ENCODE results near the gene ZNF253. TPM values are rescaled to one million over a fixed set of nuclear protein-coding genes. Genes with fewer than 3 reads are reported as not detected.
"Not testable (repeated sequence)": the region's sequence is repeated elsewhere in the genome, so short reads cannot be mapped to it uniquely, and the experiment has no call there.

ZNF253 gene
- 1 to 10 TPM; 3.0 to 9.0 TPM for total RNA-seq

DNA sequence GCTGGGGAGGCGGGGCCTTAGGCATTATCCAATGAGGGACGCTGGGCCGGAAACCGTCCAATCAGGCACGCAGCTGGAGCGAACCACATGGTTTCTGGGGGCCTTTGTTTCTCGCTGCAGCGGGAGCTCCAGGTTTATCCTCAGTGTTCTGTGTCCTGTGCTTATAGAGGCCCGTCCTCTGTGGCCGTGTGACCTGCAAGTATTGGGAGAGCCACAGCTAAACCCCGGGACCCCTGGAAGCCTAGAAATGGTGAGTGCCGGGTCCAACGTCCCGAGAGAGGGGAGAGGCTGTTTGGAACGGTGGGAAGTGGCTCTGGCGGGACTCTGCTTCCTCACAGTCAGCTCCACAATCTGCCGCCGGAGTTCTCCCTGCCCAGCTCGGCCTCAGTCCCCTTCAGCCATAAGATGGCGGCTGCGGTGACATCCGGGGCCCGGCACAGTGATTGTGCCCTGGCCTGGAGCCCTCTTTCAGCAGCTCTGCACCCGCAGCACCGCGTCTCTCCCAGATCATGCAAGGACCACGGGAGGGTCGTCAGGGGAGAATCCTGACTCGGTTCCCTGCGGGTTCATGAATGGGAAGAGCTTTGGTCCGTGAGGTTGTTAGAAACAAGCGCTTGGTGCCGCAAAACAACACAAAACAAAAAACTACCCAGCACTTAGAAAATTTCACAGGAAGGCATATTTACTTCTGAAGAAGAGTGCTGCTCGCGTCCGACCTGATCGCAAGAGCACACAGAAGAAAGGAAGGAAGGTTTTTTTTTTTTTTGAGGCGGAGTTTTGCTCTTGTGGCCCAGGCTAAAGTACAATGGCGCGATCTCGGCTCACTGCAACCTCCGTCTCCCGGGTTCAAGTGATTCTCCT lies at the start of gene ZNF253:
ZNF253 (plus strand) TSS at position 133 of the 861 bp plus-strand sequence; CDS start at position 248, 115 bp downstream.
- peak within 1 kb of the TSS; percentile 89 to 93 for H3K27ac ChIP-seq
- TF ChIP-seq, protein P1, sequence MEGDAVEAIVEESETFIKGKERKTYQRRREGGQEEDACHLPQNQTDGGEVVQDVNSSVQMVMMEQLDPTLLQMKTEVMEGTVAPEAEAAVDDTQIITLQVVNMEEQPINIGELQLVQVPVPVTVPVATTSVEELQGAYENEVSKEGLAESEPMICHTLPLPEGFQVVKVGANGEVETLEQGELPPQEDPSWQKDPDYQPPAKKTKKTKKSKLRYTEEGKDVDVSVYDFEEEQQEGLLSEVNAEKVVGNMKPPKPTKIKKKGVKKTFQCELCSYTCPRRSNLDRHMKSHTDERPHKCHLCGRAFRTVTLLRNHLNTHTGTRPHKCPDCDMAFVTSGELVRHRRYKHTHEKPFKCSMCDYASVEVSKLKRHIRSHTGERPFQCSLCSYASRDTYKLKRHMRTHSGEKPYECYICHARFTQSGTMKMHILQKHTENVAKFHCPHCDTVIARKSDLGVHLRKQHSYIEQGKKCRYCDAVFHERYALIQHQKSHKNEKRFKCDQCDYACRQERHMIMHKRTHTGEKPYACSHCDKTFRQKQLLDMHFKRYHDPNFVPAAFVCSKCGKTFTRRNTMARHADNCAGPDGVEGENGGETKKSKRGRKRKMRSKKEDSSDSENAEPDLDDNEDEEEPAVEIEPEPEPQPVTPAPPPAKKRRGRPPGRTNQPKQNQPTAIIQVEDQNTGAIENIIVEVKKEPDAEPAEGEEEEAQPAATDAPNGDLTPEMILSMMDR (IDR thresholded peaks at IDR 0.05): no peak
- H3K27me3 ChIP-seq (replicated peaks; ENCODE audit: insufficient read depth): no peaks in the 10 kb centered on the region
- no peaks in the 10 kb centered on the region for H3K9me3 ChIP-seq
- H3K4me1 ChIP-seq (ENCODE audit: control insufficient read depth in 1 of 2, low read depth in 2 of 2): peaks cover 20 to 23% of the 10 kb centered on the region in 2 donors
- peak; percentile 97 for ATAC-seq (ENCODE audit: insufficient number of reproducible peaks, low FRiP score, low read depth)
- peak within 1 kb of the TSS; percentile 71 for H3K4me3 ChIP-seq
- no peaks in the 10 kb centered on the region for H3K36me3 ChIP-seq
- DNase-seq (ENCODE audit: low spot score): peak; percentile 93

DNA sequence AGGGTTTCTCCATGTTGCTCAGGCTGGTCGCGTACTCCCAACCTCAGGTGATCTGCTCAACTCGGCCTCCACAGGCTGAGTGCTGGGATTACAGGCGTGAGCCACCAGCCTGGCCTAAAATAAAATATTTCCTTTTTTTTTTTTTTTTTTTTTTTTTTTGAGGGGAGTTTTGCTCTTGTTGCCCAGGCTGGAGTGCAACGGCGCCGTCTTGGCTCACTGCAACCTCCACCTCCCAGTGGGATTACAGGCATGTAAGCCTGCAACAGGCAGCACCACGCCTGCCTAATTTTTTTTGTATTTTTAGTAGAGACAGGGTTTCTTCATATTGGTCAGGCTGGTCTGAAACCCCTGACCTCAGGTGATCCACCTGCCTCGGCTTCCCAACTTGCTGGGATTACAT lies 49.0 kb upstream of the ZNF253 start:
- H3K4me1 ChIP-seq (ENCODE audit: control insufficient read depth in 1 of 2, low read depth in 2 of 2): peaks cover 22 to 30% of the 10 kb centered on the region in 2 donors
- peak overlapping the region in 1 of 2 donors; percentile 67 for H3K27ac ChIP-seq
- TF ChIP-seq, protein P1 (IDR thresholded peaks at IDR 0.05): no peak
- DNase-seq (ENCODE audit: low spot score): no peak
- peaks cover 5% of the 10 kb centered on the region for H3K9me3 ChIP-seq
- ATAC-seq (ENCODE audit: insufficient number of reproducible peaks, low FRiP score, low read depth): peak; percentile 37
- peak overlapping the region; percentile 49 for H3K4me3 ChIP-seq
- H3K27me3 ChIP-seq (replicated peaks; ENCODE audit: insufficient read depth): no peaks in the 10 kb centered on the region
- no peaks in the 10 kb centered on the region for H3K36me3 ChIP-seq

DNA sequence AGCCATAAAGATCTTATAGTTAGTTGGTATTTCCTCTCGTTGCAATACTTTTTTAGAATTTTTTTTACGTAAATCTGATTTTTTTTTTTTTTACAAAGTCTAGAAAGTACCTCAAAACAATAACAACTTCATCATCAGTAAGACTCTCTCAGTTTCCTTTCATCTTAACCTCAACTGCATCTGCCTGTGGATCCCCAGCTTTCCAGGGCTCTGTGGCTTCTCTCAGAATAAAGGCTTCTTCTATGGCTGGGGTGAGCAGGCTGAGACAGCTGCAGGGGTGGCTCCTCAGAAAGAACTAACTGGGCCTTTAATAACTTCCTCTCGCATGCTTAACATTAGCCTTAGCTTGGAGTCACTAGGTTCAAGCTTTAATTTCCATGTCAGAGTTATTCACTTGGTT lies 48.3 kb upstream of the ZNF253 start:
- no peak overlapping the region for H3K4me3 ChIP-seq
- ATAC-seq (ENCODE audit: insufficient number of reproducible peaks, low FRiP score, low read depth): no peak
- H3K27ac ChIP-seq: peak overlapping the region in 1 of 2 donors; percentile 35
- H3K4me1 ChIP-seq (ENCODE audit: control insufficient read depth in 1 of 2, low read depth in 2 of 2): peaks cover 25 to 30% of the 10 kb centered on the region in 2 donors
- DNase-seq (ENCODE audit: low spot score): no peak
- no peaks in the 10 kb centered on the region for H3K27me3 ChIP-seq (replicated peaks; ENCODE audit: insufficient read depth)
- H3K36me3 ChIP-seq: no peaks in the 10 kb centered on the region
- TF ChIP-seq, protein P1 (IDR thresholded peaks at IDR 0.05): no peak
- peaks cover 5% of the 10 kb centered on the region for H3K9me3 ChIP-seq

DNA sequence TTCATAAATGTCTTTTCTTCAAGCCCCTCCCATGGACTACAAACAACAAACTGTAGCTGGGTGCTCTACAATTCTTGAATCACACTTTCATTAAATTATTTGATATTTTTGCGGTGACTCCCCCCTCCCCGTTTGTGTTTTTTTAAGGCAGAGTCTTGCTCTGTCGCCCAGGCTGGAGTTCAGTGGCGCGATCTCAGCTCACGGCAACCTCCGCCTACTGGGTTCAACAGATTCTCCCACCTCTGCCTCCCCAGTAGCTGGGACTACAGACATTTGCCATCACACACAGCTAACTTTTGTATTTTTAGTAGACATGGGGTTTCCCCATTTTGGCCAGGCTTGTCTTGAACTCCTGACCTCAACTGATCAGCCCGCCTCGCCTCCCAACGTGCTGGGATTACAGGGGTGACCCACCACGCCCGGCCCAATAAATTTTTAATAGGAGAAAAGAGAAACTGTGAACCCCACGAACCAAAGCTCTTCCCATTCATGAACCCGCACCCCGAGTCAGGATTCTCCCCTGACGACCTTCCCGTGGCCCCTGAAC lies 44.8 kb upstream of the ZNF253 start:
- Histone ChIP-seq H3K36me3 (no peaks in the 10 kb centered on the region), H3K27me3 (replicated peaks; ENCODE audit: insufficient read depth) (no peaks in the 10 kb centered on the region), H3K27ac (peak overlapping the region; percentile 97 to 98), H3K4me1 (ENCODE audit: control insufficient read depth in 1 of 2, low read depth in 2 of 2) (peaks cover 25 to 28% of the 10 kb centered on the region in 2 donors), H3K4me3 (peak overlapping the region; percentile 83), H3K9me3 (no peaks in the 10 kb centered on the region)
- no peak for DNase-seq (ENCODE audit: low spot score)
- TF ChIP-seq, protein P1 (IDR thresholded peaks at IDR 0.05): no peak
- no peak for ATAC-seq (ENCODE audit: insufficient number of reproducible peaks, low FRiP score, low read depth)

DNA sequence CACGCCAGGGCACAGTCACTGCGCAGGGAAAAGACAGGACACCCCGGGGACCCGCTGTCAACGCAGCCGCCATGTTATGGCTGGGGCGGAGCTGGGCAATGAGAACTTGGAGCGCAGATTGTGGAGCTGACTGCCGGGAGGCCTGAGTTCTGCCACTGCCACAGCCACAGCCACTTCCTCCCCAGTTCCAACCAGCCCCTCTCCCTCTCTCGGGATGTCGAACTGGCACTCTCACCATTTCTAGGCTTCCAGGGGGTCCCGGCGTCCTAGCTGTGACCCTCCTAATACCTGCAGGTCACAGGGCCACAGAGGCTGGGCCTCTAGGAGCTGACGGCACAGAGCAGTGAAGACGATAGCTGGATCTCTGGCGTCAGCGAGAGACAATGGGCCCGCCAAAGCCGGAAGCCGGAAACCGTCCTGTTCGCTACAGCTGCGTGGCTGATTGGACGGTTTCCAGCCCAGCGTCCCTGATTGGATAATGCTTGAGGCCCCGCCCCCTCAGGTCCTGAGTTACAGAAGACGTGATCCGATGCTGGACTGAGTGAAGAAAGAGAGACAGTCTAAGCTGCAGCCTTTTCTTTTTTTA lies 44.2 kb upstream of the ZNF253 start, which contains the start of gene ZNF506:
ZNF506 (minus strand) TSS at position 385 of the 586 bp plus-strand sequence; CDS start at position 238, 147 bp downstream.
- ATAC-seq (ENCODE audit: insufficient number of reproducible peaks, low FRiP score, low read depth) (peak; percentile 99), DNase-seq (ENCODE audit: low spot score) (peak; percentile 99)
- H3K27me3 ChIP-seq (replicated peaks; ENCODE audit: insufficient read depth): no peaks in the 10 kb centered on the region
- H3K9me3 ChIP-seq: no peaks in the 10 kb centered on the region
- peak within 1 kb of the TSS; percentile 83 for H3K4me3 ChIP-seq
- H3K36me3 ChIP-seq: no peaks in the 10 kb centered on the region
- TF ChIP-seq, protein P1 (IDR thresholded peaks at IDR 0.05): no peak
- peaks cover 20 to 22% of the 10 kb centered on the region in 2 donors for H3K4me1 ChIP-seq (ENCODE audit: control insufficient read depth in 1 of 2, low read depth in 2 of 2)
- H3K27ac ChIP-seq: peak within 1 kb of the TSS; percentile 97 to 98

DNA sequence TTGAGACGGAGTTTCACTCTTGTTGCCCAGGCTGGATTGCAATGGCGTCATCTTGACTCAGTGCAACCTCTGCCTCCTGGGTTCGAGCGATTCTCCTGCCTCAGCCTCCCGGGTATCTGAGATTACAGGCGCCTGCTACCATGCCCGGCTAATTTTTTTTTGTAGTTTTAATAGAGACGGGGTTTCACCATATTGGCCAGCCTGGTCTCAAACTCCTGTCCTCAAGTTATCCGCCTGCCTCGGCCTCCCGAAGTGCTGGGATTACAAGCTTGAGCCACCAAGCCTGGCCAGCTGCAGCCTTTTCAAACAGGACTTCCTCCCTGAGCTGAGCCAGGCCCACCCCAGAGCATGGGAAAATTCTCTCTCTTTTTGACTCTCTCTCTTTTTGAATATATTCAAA lies 43.7 kb upstream of the ZNF253 start:
- Histone ChIP-seq H3K27ac (peak overlapping the region; percentile 97 to 98), H3K4me3 (peak overlapping the region; percentile 83), H3K4me1 (ENCODE audit: control insufficient read depth in 1 of 2, low read depth in 2 of 2) (peaks cover 18 to 20% of the 10 kb centered on the region in 2 donors)
- ATAC-seq (ENCODE audit: insufficient number of reproducible peaks, low FRiP score, low read depth); H3K27me3 ChIP-seq (replicated peaks; ENCODE audit: insufficient read depth); H3K9me3 ChIP-seq; DNase-seq (ENCODE audit: low spot score); H3K36me3 ChIP-seq: not testable (repeated sequence)
